ENCODE results near the gene NPM1.

Gene NPM1

GRCh38 chr5:171427318-171428167, 39.9 kb downstream of the NPM1 start:
- no peak for DNase-seq (ENCODE audit: low read depth in 3 of 3, low spot score in 1 of 3)

GRCh38 chr5:171428168-171428696, 40.6 kb downstream of the NPM1 start:
- DNase-seq (ENCODE audit: low read depth in 3 of 3, low spot score in 1 of 3) = no peak

GRCh38 chr5:171428809-171429542, 41.3 kb downstream of the NPM1 start:
- no peak for DNase-seq (ENCODE audit: low read depth in 3 of 3, low spot score in 1 of 3)

GRCh38 chr5:171429543-171429910, 41.9 kb downstream of the NPM1 start:
- no peak for DNase-seq (ENCODE audit: low read depth in 3 of 3, low spot score in 1 of 3)

GRCh38 chr5:171431251-171431777, 43.7 kb downstream of the NPM1 start:
- DNase-seq (ENCODE audit: low read depth in 3 of 3, low spot score in 1 of 3) = no peak

- no peak for DNase-seq (ENCODE audit: low read depth in 3 of 3, low spot score in 1 of 3)
Measured at GRCh38 chr5:171432076-171432475, 44.4 kb downstream of the NPM1 start.

- no peak for DNase-seq (ENCODE audit: low read depth in 3 of 3, low spot score in 1 of 3)
Measured at GRCh38 chr5:171432583-171433351, 45.1 kb downstream of the NPM1 start.

GRCh38 chr5:171433352-171433698, 45.7 kb downstream of the NPM1 start:
- DNase-seq (ENCODE audit: low read depth in 3 of 3, low spot score in 1 of 3) = no peak

GRCh38 chr5:171433982-171434676, 46.5 kb downstream of the NPM1 start:
- no peak for DNase-seq (ENCODE audit: low read depth in 3 of 3, low spot score in 1 of 3)

GRCh38 chr5:171434874-171435273, 47.2 kb downstream of the NPM1 start:
- no peak for DNase-seq (ENCODE audit: low read depth in 3 of 3, low spot score in 1 of 3)

GRCh38 chr5:171435908-171436307, 48.3 kb downstream of the NPM1 start:
- no peak for DNase-seq (ENCODE audit: low read depth in 3 of 3, low spot score in 1 of 3)

GRCh38 chr5:171436804-171437285, 49.2 kb downstream of the NPM1 start:
- no peak for DNase-seq (ENCODE audit: low read depth in 3 of 3, low spot score in 1 of 3)

- DNase-seq (ENCODE audit: low read depth in 3 of 3, low spot score in 1 of 3) = no peak
Measured at GRCh38 chr5:171437286-171437821, 49.7 kb downstream of the NPM1 start.

- no peak for DNase-seq (ENCODE audit: low read depth in 3 of 3, low spot score in 1 of 3)
Measured at GRCh38 chr5:171438738-171439137, 51.1 kb downstream of the NPM1 start.

GRCh38 chr5:171441246-171441791, 53.7 kb downstream of the NPM1 start:
- DNase-seq (ENCODE audit: low read depth in 3 of 3, low spot score in 1 of 3) = no peak

GRCh38 chr5:171442287-171443042, 54.8 kb downstream of the NPM1 start:
- DNase-seq (ENCODE audit: low read depth in 3 of 3, low spot score in 1 of 3) = no peak

- no peak for DNase-seq (ENCODE audit: low read depth in 3 of 3, low spot score in 1 of 3)
Measured at GRCh38 chr5:171444582-171444981, 56.9 kb downstream of the NPM1 start.

GRCh38 chr5:171445644-171446516, 58.2 kb downstream of the NPM1 start:
- DNase-seq (ENCODE audit: low read depth in 3 of 3, low spot score in 1 of 3) = no peak
